ENCODE measurements around the gene GRK3.

The GRK3 gene

GRCh38 chr22:25658633-25659032 is 94.2 kb downstream of the GRK3 start:
- Histone ChIP-seq H3K9me2 (replicated peaks; ENCODE audit: control insufficient read depth, low read length) (no peaks in the 10 kb centered on the region), H3F3A (ENCODE audit: control insufficient read depth, insufficient read depth) (no peaks in the 10 kb centered on the region), H3K79me2 (ENCODE audit: control insufficient read depth, low read length) (no peaks in the 10 kb centered on the region), H3K4me3 (ENCODE audit: low read length) (no peak overlapping the region), H4K20me1 (ENCODE audit: control insufficient read depth, insufficient read depth, low read depth, low read length) (no peaks in the 10 kb centered on the region), H3K4me2 (ENCODE audit: low read length) (no peak overlapping the region), H3K36me3 (ENCODE audit: control insufficient read depth, low read length) (no peaks in the 10 kb centered on the region), H3K9me3 (ENCODE audit: control insufficient read depth, insufficient read depth, low read length) (no peaks in the 10 kb centered on the region), H3K4me1 (ENCODE audit: control insufficient read depth, low read length) (peaks cover 7% of the 10 kb centered on the region), H3K27ac (ENCODE audit: low read depth, low read length) (no peak overlapping the region), H3K27me3 (ENCODE audit: control insufficient read depth, low read length) (no peaks in the 10 kb centered on the region)
- TF ChIP-seq, protein P1, sequence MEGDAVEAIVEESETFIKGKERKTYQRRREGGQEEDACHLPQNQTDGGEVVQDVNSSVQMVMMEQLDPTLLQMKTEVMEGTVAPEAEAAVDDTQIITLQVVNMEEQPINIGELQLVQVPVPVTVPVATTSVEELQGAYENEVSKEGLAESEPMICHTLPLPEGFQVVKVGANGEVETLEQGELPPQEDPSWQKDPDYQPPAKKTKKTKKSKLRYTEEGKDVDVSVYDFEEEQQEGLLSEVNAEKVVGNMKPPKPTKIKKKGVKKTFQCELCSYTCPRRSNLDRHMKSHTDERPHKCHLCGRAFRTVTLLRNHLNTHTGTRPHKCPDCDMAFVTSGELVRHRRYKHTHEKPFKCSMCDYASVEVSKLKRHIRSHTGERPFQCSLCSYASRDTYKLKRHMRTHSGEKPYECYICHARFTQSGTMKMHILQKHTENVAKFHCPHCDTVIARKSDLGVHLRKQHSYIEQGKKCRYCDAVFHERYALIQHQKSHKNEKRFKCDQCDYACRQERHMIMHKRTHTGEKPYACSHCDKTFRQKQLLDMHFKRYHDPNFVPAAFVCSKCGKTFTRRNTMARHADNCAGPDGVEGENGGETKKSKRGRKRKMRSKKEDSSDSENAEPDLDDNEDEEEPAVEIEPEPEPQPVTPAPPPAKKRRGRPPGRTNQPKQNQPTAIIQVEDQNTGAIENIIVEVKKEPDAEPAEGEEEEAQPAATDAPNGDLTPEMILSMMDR (IDR thresholded peaks at IDR 0.05; ENCODE audit: low read depth, low read length, poor library complexity, severe bottlenecking) = no peak
- no peak for TF ChIP-seq EZH2phosphoT487 (IDR thresholded peaks at IDR 0.05; ENCODE audit: borderline replicate concordance, low read length)

- no peak overlapping the region for H3K4me2 ChIP-seq (ENCODE audit: low read length)
- H3K4me3 ChIP-seq (ENCODE audit: low read length) = no peak overlapping the region
- no peak overlapping the region for H3K27ac ChIP-seq (ENCODE audit: low read depth, low read length)
- H3F3A ChIP-seq (ENCODE audit: control insufficient read depth, insufficient read depth) = no peaks in the 10 kb centered on the region
- no peaks in the 10 kb centered on the region for H3K9me3 ChIP-seq (ENCODE audit: control insufficient read depth, insufficient read depth, low read length)
- H3K79me2 ChIP-seq (ENCODE audit: control insufficient read depth, low read length) = no peaks in the 10 kb centered on the region
- no peaks in the 10 kb centered on the region for H4K20me1 ChIP-seq (ENCODE audit: control insufficient read depth, insufficient read depth, low read depth, low read length)
- TF ChIP-seq, protein P1 (IDR thresholded peaks at IDR 0.05; ENCODE audit: low read depth, low read length, poor library complexity, severe bottlenecking) = no peak
- no peak for TF ChIP-seq EZH2phosphoT487 (IDR thresholded peaks at IDR 0.05; ENCODE audit: borderline replicate concordance, low read length)
- H3K27me3 ChIP-seq (ENCODE audit: control insufficient read depth, low read length) = no peaks in the 10 kb centered on the region
- no peaks in the 10 kb centered on the region for H3K36me3 ChIP-seq (ENCODE audit: control insufficient read depth, low read length)
- no peaks in the 10 kb centered on the region for H3K9me2 ChIP-seq (replicated peaks; ENCODE audit: control insufficient read depth, low read length)
- peaks cover 7% of the 10 kb centered on the region for H3K4me1 ChIP-seq (ENCODE audit: control insufficient read depth, low read length)
Measured at GRCh38 chr22:25659413-25659812, 94.9 kb downstream of the GRK3 start.

- Histone ChIP-seq H3K27me3 (ENCODE audit: control insufficient read depth, low read length) (no peaks in the 10 kb centered on the region), H3F3A (ENCODE audit: control insufficient read depth, insufficient read depth) (no peaks in the 10 kb centered on the region), H3K9me2 (replicated peaks; ENCODE audit: control insufficient read depth, low read length) (no peaks in the 10 kb centered on the region), H3K4me2 (ENCODE audit: low read length) (no peak overlapping the region), H3K79me2 (ENCODE audit: control insufficient read depth, low read length) (no peaks in the 10 kb centered on the region), H3K36me3 (ENCODE audit: control insufficient read depth, low read length) (no peaks in the 10 kb centered on the region), H3K4me1 (ENCODE audit: control insufficient read depth, low read length) (peaks cover 7% of the 10 kb centered on the region), H3K27ac (ENCODE audit: low read depth, low read length) (no peak overlapping the region), H4K20me1 (ENCODE audit: control insufficient read depth, insufficient read depth, low read depth, low read length) (no peaks in the 10 kb centered on the region), H3K9me3 (ENCODE audit: control insufficient read depth, insufficient read depth, low read length) (no peaks in the 10 kb centered on the region), H3K4me3 (ENCODE audit: low read length) (no peak overlapping the region)
- TF ChIP-seq, protein P1 (IDR thresholded peaks at IDR 0.05; ENCODE audit: low read depth, low read length, poor library complexity, severe bottlenecking) = no peak
- TF ChIP-seq EZH2phosphoT487 (IDR thresholded peaks at IDR 0.05; ENCODE audit: borderline replicate concordance, low read length) = no peak
Measured at GRCh38 chr22:25660336-25660735, 95.9 kb downstream of the GRK3 start.

DNA sequence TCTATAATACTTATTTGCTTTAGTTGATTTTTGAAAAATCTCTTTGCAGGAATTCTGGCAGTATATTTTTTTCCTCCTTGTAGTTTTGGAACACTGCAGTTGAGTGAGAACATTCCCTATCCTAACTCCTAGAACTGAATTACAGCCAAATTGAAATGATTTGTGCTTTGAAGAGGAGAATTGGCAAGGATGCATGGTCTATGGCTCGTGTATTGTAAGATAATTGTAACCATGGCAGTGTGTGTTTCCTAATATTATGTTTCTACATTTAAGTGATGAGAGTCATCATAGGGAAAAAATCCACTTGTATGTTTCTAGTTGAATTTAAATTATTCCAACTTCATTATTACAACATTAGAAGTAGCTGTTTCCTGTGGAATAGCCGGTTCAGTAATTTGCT is 96.6 kb downstream of the GRK3 start:
- TF ChIP-seq, protein P1 (IDR thresholded peaks at IDR 0.05; ENCODE audit: low read depth, low read length, poor library complexity, severe bottlenecking) = no peak
- TF ChIP-seq EZH2phosphoT487 (IDR thresholded peaks at IDR 0.05; ENCODE audit: borderline replicate concordance, low read length) = no peak
- Histone ChIP-seq H3F3A (ENCODE audit: control insufficient read depth, insufficient read depth) (no peaks in the 10 kb centered on the region), H3K9me2 (replicated peaks; ENCODE audit: control insufficient read depth, low read length) (no peaks in the 10 kb centered on the region), H3K36me3 (ENCODE audit: control insufficient read depth, low read length) (no peaks in the 10 kb centered on the region), H3K79me2 (ENCODE audit: control insufficient read depth, low read length) (no peaks in the 10 kb centered on the region), H3K4me1 (ENCODE audit: control insufficient read depth, low read length) (peaks cover 7% of the 10 kb centered on the region), H3K4me3 (ENCODE audit: low read length) (no peak overlapping the region), H3K9me3 (ENCODE audit: control insufficient read depth, insufficient read depth, low read length) (no peaks in the 10 kb centered on the region), H4K20me1 (ENCODE audit: control insufficient read depth, insufficient read depth, low read depth, low read length) (no peaks in the 10 kb centered on the region), H3K4me2 (ENCODE audit: low read length) (no peak overlapping the region), H3K27me3 (ENCODE audit: control insufficient read depth, low read length) (no peaks in the 10 kb centered on the region), H3K27ac (ENCODE audit: low read depth, low read length) (no peak overlapping the region)

Data from DOHH2 (cell line).